T follicular helper cell (primary cell): ENCODE measurements around the gene ATF5.
"Not testable (repeated sequence)": the region's sequence is repeated elsewhere in the genome, so short reads cannot be mapped to it uniquely, and the experiment has no call there.

Experiments used
- DNase-seq: peaks from one replicate; pipeline ENCODE4 v3.0.0-alpha.2; 2020; ENCODE audit warnings: low read depth

ATF5 gene

GRCh38 chr19:49923055-49924003, 5.7 kb upstream of the ATF5 start:
- no peak for DNase-seq

- no peak for DNase-seq
Observed at GRCh38 chr19:49924004-49924880, 4.8 kb upstream of the ATF5 start.

- not testable (repeated sequence) for DNase-seq
Observed at GRCh38 chr19:49924881-49925210, 4.2 kb upstream of the ATF5 start.

- no peak for DNase-seq
Observed at GRCh38 chr19:49925486-49925885, 3.5 kb upstream of the ATF5 start.

- DNase-seq: no peak
Observed at GRCh38 chr19:49926515-49926914, 2.5 kb upstream of the ATF5 start.

GRCh38 chr19:49927526-49928264, 1.3 kb upstream of the ATF5 start:
- DNase-seq: no peak

GRCh38 chr19:49929611-49930482, 842 bp downstream of the ATF5 start:
- peak; percentile 90 for DNase-seq

GRCh38 chr19:49930483-49931011, 1.5 kb downstream of the ATF5 start:
- DNase-seq: no peak

GRCh38 chr19:49931293-49932040, 2.5 kb downstream of the ATF5 start:
- DNase-seq: no peak

GRCh38 chr19:49932041-49932451, 3.0 kb downstream of the ATF5 start:
- DNase-seq: no peak

GRCh38 chr19:49932731-49933131, 3.7 kb downstream of the ATF5 start:
- DNase-seq: peak; percentile 14

- DNase-seq: no peak
Observed at GRCh38 chr19:49933643-49934042, 4.6 kb downstream of the ATF5 start.

GRCh38 chr19:49936549-49936948, 7.5 kb downstream of the ATF5 start:
- DNase-seq: no peak

- peak; percentile 60 for DNase-seq
Observed at GRCh38 chr19:49937750-49938381, 8.9 kb downstream of the ATF5 start.

GRCh38 chr19:49938662-49939061, 9.7 kb downstream of the ATF5 start:
- no peak for DNase-seq

- DNase-seq: no peak
Observed at GRCh38 chr19:49939721-49940481, 10.9 kb downstream of the ATF5 start.

GRCh38 chr19:49940482-49940791, 11.4 kb downstream of the ATF5 start:
- no peak for DNase-seq

GRCh38 chr19:49944567-49944966, 15.6 kb downstream of the ATF5 start:
- not testable (repeated sequence) for DNase-seq

GRCh38 chr19:49946415-49946814, 17.4 kb downstream of the ATF5 start:
- DNase-seq: no peak
